ENCODE measurements around the gene SAMHD1.

SAMHD1 gene

GRCh38 chr20:36871640-36872570 is 79.6 kb downstream of the SAMHD1 start:
- no peak for DNase-seq

- no peak for DNase-seq
These were observed 84.6 kb downstream of the SAMHD1 start for GRCh38 chr20:36866681-36867495.

- DNase-seq, result no peak
These were observed 85.3 kb downstream of the SAMHD1 start for GRCh38 chr20:36866164-36866563.

GRCh38 chr20:36865861-36866149 is 85.7 kb downstream of the SAMHD1 start:
- DNase-seq, result no peak

- DNase-seq, result no peak
These were observed 86.2 kb downstream of the SAMHD1 start for GRCh38 chr20:36865076-36865860.

GRCh38 chr20:36862857-36863668 is 88.4 kb downstream of the SAMHD1 start:
- no peak for DNase-seq

GRCh38 chr20:36861875-36862801 is 89.4 kb downstream of the SAMHD1 start:
- peak; percentile 88 for DNase-seq

GRCh38 chr20:36861625-36861874 is 90.0 kb downstream of the SAMHD1 start:
- DNase-seq, result no peak

GRCh38 chr20:36860811-36861624 is 90.5 kb downstream of the SAMHD1 start:
- DNase-seq, result no peak

GRCh38 chr20:36860339-36860738 is 91.2 kb downstream of the SAMHD1 start:
- no peak for DNase-seq

GRCh38 chr20:36859700-36860330 is 91.7 kb downstream of the SAMHD1 start:
- no peak for DNase-seq

- DNase-seq, result no peak
These were observed 92.3 kb downstream of the SAMHD1 start for GRCh38 chr20:36859282-36859555.

GRCh38 chr20:36856691-36857635 is 94.5 kb downstream of the SAMHD1 start:
- DNase-seq, result no peak

- DNase-seq, result no peak
These were observed 95.3 kb downstream of the SAMHD1 start for GRCh38 chr20:36856195-36856594.

GRCh38 chr20:36855241-36855657 is 96.3 kb downstream of the SAMHD1 start:
- DNase-seq, result no peak

- no peak for DNase-seq
These were observed 96.9 kb downstream of the SAMHD1 start for GRCh38 chr20:36854348-36855240.

- peak; percentile 80 for DNase-seq
These were observed 99.3 kb downstream of the SAMHD1 start for GRCh38 chr20:36852187-36852586.

- DNase-seq, result no peak
These were observed 100.0 kb downstream of the SAMHD1 start for GRCh38 chr20:36851490-36851889.
